Ureter (tissue), 1 donor: ENCODE measurements around the gene ENPP5. TPM values are rescaled to one million over a fixed set of nuclear protein-coding genes. Genes with fewer than 3 reads are reported as not detected.

Experiments used
- total RNA-seq: library from RNA; stranded (reverse); gene quantifications from one replicate; pipeline ENCODE4 v1.2.4, GENCODE V29; 2023
- donor health status: DM: yes; HTN: yes; CAD: no.

The ENPP5 gene
- total RNA-seq, 1 donor from 2014 or later: 12.5 TPM

Other genes with a start within 250 kb of the ENPP5 start
- gene CLIC5, start 155.1 kb downstream of the ENPP5 start, total RNA-seq: 8.0 TPM
- gene ENPP4, start 41.0 kb downstream of the ENPP5 start, total RNA-seq: 14.6 TPM